Inferior parietal cortex (tissue), 1 donor: Measurements from ENCODE around the gene ARL5C.

Source experiments
- DNase-seq: peaks from one replicate; pipeline ENCODE4 v3.0.0-alpha.2; 2016; ENCODE audit errors: extremely low spot score

The ARL5C gene, protein sequence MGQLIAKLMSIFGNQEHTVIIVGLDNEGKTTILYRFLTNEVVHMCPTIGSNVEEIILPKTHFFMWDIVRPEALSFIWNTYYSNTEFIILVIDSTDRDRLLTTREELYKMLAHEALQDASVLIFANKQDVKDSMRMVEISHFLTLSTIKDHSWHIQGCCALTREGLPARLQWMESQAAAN

DNA sequence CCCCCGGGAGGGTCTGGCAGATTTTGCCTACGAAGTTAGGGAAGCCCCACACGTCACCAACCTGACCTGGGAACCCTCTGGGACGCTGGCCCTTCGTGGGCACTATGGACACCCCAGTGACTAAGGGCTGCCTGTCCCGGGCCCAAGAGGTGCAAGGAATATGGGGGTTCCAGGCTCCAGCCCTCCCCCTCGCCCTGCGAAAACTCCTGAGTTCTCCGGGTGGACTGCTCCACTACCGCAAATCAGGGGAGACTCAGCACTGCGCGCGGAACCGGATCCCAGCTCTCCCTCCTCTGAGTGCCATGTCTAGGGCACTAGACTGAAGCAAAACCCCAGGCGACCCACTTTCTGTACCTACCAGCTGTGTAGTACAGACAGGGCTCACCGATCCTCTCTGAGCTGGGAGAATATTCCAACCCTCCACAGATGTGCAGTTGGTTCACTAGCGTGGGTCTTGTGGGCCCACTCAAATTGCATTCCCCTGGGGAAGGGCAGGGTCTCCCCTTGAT lies at the start of gene ARL5C:
ARL5C (minus strand) TSS at position 321 of the 509 bp plus-strand sequence. CDS start 401 bp downstream, outside the sequence.
- no peak for DNase-seq

DNA sequence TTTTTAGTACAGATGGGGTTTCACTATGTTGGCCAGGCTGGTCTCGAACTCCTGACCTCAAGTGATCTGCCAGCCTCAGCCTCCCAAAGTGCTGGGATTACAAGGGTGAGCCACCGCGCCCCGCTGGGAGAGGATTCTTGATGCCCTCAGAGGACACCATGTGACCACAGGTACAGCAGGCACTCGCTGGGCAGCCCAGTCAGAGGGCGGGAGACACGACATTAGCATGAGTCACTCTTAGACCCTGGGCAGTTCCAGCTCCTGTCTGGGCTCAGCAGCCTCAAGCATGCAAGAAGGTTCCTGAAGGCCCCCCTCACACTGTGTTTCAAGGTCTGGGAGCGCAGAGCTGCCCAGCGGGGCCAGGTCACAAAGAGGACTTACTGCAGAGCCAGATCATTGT lies 47.9 kb upstream of the ARL5C start:
- no peak for DNase-seq

DNA sequence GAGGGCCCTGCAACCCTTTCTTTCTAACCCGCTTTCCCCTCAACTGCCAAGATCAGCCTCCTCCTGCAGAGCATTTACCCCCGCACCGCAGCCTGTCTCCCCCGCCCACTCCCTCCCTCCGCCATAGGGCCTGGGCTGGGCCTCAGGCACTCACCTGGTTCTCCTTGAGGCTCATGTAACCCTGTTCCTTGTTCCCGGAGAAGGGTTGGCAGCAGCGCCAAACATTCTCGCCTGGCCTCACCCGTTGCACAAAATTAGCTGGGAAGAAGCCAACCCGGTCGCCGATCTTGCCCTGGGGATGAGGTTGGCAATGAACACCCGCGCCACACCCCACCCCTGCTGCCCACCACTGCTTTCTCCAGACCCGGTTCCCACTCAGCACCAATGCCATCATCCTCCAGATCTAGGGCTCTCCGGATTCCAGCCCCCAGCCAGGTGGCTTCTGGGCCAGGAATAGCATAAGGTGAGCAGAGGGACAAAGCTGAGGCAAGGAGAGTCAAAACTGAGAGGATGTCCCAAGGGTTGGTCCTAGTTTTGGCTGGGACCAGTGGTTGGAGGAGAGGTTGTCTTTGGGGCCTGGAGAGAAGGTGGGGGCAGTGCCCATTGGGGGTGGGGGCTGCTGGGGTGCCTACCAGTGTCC lies 47.0 kb upstream of the ARL5C start:
- no peak for DNase-seq

GRCh38 chr17:39212195-39212810 lies 46.3 kb upstream of the ARL5C start:
- DNase-seq, result no peak

DNA sequence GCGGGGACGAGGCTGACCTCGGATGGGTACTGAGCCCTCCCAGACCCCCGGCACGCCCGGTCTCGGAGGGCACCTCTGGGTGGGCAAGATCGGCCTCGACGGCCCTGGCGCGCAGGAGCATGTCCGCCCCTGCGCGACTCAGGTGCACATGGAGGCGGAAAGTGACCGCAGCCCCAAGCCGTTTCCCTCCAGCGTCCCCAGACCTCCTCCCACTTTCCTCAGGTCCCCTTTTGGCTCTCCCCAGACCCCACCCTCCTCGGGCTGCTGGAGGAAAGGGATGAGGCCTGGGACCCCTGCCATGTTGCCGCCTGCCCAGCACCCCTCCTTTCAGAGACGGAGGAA lies 44.1 kb upstream of the ARL5C start:
- DNase-seq, result no peak

GRCh38 chr17:39209317-39210092 lies 43.5 kb upstream of the ARL5C start:
- no peak for DNase-seq

- DNase-seq, result no peak
Observed at GRCh38 chr17:39208893-39209292, 42.9 kb upstream of the ARL5C start.

- no peak for DNase-seq
Observed at GRCh38 chr17:39208136-39208535, 42.2 kb upstream of the ARL5C start.

- DNase-seq, result no peak
Observed at GRCh38 chr17:39205112-39205526, 39.2 kb upstream of the ARL5C start.

DNA sequence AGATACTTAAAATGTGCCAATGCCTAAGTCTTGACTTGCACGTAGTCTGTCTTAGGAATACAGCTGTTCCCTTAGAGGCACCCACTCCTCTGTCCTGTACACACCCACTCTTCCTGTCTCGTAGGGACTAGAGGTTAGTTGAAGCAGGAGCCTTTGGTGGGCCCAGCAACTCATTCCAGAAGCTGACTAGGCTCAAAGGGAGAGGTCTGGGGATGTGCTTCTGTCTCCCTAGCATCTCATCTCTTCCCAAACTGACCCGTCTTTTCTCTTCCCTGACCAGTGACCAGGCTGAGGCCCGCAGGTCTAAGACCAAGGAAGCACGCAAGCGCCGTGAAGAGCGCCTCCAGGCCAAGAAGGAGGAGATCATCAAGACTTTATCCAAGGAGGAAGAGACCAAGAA lies 38.3 kb upstream of the ARL5C start:
- DNase-seq, result no peak

- no peak for DNase-seq
Observed at GRCh38 chr17:39200957-39201510, 35.1 kb upstream of the ARL5C start.

GRCh38 chr17:39200070-39200879 lies 34.3 kb upstream of the ARL5C start, which contains the start of gene RPL19:
Gene RPL19 (plus strand): TSS chr17:39200283. CDS start chr17:39200345, 62 bp downstream.
- DNase-seq, result peak; percentile 97

DNA sequence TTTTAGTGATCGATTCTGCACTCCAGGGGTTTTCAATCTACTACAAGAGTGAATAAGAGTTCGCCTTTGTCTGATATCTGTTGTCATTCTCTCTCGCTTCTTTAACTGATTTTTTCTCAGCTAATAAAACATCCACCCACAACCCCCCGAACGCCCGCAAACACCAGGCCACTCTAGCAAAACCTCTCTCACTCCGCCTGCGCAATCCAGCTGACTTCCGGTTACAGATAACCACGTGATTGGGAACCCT lies 33.8 kb upstream of the ARL5C start:
- DNase-seq, result no peak

DNA sequence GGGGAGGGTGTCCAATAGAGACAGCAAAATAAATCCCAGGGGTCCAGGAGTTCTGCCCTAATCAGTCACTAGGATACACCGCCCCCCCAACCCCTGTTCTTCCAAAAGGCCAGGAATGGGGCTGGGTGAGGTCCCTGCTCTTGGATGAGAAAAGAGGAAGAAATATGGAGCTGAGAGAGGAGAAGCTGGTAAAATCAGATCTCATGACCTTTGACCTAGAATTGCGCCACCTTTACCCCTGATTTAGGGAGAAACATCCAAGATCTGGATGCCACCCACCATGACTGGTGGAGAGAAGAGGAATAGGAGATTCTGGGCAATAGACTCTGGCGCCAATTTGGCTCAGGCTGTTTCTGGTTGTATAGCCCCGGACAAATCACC lies 32.2 kb upstream of the ARL5C start:
- DNase-seq, result no peak

DNA sequence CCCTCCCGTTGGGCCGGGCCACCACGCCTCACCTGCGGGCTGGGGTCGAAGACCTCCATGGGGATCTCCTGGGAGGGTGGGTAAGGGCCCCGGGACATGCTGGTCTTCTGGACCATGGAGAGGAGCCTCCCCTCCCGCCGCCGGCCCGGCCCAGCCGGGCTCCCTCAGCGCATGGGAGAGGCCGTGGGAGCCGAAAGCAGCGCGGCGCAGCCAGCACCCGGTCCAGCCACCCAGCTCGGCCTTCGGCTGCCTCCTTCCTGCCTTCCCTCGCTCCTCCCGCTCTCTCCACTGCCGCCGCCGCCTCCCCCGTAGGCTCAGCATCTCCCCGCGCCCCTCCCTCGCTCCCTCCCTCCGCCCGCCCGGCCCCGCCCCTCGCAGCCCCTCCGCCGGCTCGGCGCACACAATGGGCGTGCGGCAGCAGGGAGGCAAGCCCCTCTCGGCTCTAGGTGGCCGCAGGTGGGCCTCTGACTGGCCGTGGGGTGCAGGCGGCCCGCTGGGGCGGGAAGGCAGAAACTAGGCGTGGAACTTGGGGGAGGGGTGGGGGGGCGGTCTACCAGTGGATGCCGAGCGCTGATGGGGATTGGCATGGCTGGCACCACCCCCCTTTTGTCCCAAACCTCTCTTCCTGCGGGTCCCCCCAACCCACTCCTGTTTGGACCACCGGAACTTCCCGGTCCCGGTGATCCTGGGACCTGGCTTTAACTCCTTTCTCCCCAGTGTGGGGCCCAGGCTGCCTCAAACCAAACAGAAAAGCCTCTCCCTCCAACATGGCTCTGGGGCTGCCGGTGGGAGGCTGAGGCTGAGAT lies 31.6 kb upstream of the ARL5C start, which contains the start of gene CACNB1:
CACNB1 (minus strand) TSS at position 290 of the 806 bp plus-strand sequence; CDS start at position 116, 174 bp downstream.
- DNase-seq, result no peak

DNA sequence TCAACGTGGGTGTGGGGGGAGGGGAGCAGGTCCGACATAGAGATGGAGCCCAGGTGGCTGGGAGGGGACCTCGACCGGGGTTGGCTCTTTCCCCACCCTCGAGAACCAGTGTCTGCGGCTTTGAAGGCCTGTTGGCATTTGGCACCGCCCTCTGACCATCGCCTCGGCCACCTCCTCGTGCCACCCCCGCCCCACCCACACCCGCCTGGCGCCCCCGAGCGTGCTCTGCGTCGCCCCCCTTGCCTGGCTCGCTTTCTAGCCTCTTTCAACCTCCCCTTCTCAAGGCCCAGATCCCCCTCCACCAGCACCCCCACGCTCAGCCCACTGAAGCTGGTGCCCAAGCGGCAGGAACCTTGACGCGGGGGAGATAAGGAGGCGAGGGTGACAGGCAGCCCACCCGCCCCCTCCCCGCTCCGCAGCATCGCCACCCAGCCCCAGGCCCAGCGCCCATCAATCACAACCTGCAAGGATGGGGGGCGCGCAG lies 30.9 kb upstream of the ARL5C start:
- DNase-seq, result no peak

- DNase-seq, result no peak
Observed at GRCh38 chr17:39196241-39196807, 30.4 kb upstream of the ARL5C start.

DNA sequence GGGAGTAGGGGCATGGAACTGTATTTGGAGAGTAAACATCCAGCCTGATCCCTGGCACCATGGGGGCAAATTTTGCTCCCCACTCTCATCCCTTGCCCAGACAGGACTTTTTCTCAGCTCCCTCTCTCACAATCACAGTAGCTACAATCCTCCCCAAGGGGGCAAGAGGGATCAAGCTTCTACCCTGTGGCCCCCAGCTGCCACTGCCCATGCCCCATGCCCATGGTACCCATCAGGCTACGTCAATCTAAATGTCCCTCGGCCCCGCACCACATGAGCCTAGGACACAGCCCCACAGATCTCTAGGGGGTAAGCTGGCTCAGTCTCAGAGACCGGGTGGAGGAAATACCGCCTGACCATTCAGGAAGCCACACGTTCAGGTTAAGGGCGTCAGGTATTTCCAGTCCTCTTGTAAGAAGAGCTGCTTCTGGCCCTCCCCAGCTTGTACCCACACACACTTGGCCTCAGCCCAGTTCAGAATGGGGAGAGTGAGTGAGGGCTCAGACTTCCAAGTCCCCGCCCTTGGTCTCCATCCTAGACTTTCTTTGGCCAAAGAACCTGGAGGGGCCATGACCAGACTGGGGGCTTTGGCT lies 29.7 kb upstream of the ARL5C start:
- DNase-seq, result no peak

- no peak for DNase-seq
Observed at GRCh38 chr17:39194985-39195524, 29.1 kb upstream of the ARL5C start.
